Esophagus squamous epithelium (tissue), 5 donors: ENCODE results near the gene CLRN3. TPM values are rescaled to one million over a fixed set of nuclear protein-coding genes. Genes with fewer than 3 reads are reported as not detected.

ENCODE experiments used
- DNase-seq: peaks from one replicate; lab custom pipeline; 2025; lab: John Stamatoyannopoulos, UW
- H3K27ac ChIP-seq, 4 donors: fragments of 200-600 bp; sonication (generic); one replicate each; pipeline ENCODE4 v1.5.1; 2016 to 2019; ENCODE audit warnings: mild to moderate bottlenecking in 1 of 4
- H3K27me3 ChIP-seq, 4 donors: fragments of 200-600 bp; sonication (generic); 1 replicate in 3 of 4; 2 replicates in 1 of 4; pipeline versions ENCODE4 v1.5.1 to v1.6.0; 2017 to 2021; ENCODE audit warnings: antibody characterized with exemption in 1 of 4
- H3K36me3 ChIP-seq, 3 donors: fragments of 200-600 bp; sonication (generic); one replicate each; pipeline ENCODE4 v1.5.1; 2016 to 2019
- H3K4me1 ChIP-seq, 3 donors: fragments of 200-600 bp; sonication (generic); one replicate each; pipeline ENCODE4 v1.5.1; 2017 to 2019
- H3K4me3 ChIP-seq, 4 donors: fragments of 200-600 bp; sonication (generic); 1 replicate in 3 of 4; 2 replicates in 1 of 4; pipeline ENCODE4 v1.5.1; 2016 to 2019; ENCODE audit warnings: mild to moderate bottlenecking in 2 of 4, moderate library complexity in 1 of 4
- H3K9me3 ChIP-seq, 3 donors: fragments of 200-600 bp; sonication (generic); one replicate each; pipeline ENCODE4 v1.5.1; 2016 to 2019
- POLR2A ChIP-seq, 4 donors: fragments of 450-650 bp; IDR thresholded peaks; one replicate each; pipeline ENCODE4 v1.6.1; 2017; ENCODE audit warnings: antibody characterized with exemption in 4 of 4, mild to moderate bottlenecking in 4 of 4, moderate library complexity in 3 of 4
- WGBS, 2 donors: methylation state at CpG; one replicate each; pipeline ENCODE4 v1.1.5; 2018; 5-methylcytosine and 5-hydroxymethylcytosine counted together
- intact Hi-C: fragments of 100-400 bp; cut with DNase I; formaldehyde crosslinking; loops from one replicate; pipeline ENCODE4 v1.15.0; 2022
- total RNA-seq, 4 donors: library from RNA; depleted of rRNA; stranded (reverse); fragments of >200 nt; gene quantifications; one replicate each; pipeline ENCODE4 v1.1.0, GENCODE V29; 2016
- TF ChIP-seq, protein P1 (sequence below), 6 experiments: fragments of 450-650 bp in 4 of 6; fragments of 200-600 bp in 2 of 6; sonication (generic) in 2 of 6; IDR thresholded peaks; one replicate each; pipeline ENCODE4 v1.5.1; 2016 to 2019; ENCODE audit warnings: antibody characterized with exemption in 6 of 6, mild to moderate bottlenecking in 4 of 6, moderate library complexity in 4 of 6
- donor health status: DM: yes; HTN: yes; CAD: no.

CLRN3 gene
- total RNA-seq, 4 donors from 2014 or later = not detected

DNA sequence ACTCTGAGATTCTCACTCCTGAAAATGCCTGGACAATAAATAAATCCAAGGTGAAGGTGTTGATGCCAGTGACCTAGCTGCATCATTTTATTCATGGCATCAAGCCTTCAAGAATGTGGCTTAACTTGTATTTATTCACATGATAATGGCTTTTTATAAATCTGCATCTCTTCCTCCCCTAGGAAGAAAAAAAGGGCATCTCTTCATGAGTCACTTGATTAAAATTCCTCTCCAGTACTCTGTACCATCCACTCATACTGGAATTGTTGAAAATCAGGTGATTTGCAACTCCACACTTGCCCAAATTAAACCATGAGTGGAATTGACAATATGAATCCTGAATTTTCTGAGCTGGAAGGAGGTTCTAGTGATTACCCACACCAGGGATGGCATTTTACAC, 44.3 kb upstream of the CLRN3 start:
- TF ChIP-seq POLR2A (IDR thresholded peaks at IDR 0.05) = no peak
- TF ChIP-seq, protein P1, sequence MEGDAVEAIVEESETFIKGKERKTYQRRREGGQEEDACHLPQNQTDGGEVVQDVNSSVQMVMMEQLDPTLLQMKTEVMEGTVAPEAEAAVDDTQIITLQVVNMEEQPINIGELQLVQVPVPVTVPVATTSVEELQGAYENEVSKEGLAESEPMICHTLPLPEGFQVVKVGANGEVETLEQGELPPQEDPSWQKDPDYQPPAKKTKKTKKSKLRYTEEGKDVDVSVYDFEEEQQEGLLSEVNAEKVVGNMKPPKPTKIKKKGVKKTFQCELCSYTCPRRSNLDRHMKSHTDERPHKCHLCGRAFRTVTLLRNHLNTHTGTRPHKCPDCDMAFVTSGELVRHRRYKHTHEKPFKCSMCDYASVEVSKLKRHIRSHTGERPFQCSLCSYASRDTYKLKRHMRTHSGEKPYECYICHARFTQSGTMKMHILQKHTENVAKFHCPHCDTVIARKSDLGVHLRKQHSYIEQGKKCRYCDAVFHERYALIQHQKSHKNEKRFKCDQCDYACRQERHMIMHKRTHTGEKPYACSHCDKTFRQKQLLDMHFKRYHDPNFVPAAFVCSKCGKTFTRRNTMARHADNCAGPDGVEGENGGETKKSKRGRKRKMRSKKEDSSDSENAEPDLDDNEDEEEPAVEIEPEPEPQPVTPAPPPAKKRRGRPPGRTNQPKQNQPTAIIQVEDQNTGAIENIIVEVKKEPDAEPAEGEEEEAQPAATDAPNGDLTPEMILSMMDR (IDR thresholded peaks at IDR 0.05) = no peak
- no peak overlapping the region for H3K27ac ChIP-seq
- intact Hi-C loops = no loop called here
- H3K4me1 ChIP-seq = no peaks in the 10 kb centered on the region
- no peak overlapping the region for H3K4me3 ChIP-seq
- H3K36me3 ChIP-seq = no peaks in the 10 kb centered on the region
- no peak for DNase-seq
- H3K9me3 ChIP-seq = no peaks in the 10 kb centered on the region
- H3K27me3 ChIP-seq = peaks cover 0 to 24% (median 0%) of the 10 kb centered on the region in 4 donors

DNA sequence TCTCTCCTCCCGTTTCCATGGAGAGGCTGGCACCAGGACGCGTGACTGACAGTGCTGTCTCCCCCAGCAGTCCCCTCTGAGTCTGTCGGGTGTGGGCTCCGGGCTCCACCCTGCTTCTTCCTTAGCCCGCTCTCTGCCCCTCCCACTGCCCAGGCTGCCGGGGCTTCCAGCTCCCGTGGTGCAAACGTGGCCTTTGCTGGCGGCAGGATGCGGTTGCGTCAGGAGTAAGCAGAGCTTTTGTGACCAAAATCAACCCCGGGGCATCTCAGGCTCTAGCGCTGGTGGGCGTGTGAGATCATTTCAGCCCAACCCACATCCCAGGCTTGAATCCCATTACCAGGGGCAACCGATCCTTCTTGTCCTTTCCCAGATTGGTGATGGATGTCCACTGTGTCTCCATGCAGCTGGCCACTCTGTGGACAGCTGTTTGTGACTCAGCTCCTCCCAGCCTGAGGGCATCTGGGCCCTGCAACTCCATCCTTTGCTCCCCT, 42.4 kb upstream of the CLRN3 start:
- 63 to 81% methylated on average over 10 of the region's 16 CpGs for WGBS, 2 donors

DNA sequence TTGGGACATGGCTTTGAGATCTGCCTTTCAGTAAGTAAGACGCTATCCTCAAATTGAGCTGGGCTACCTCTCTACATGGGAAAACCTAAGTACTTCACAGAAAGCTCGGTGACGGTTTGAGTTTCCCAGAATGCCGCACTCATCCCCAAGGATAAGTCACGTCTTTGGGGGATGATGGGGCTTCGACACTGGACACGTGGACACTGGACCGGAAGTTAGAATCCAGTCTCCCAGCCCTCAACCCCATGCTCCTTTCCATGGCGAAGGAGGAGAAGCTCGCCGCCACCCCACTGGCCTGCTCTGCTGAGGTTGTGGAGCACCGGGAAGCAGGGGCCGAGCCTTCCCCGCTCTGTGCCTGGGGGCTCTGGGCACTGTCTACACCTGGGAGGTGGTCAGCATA, 41.6 kb upstream of the CLRN3 start:
- DNase-seq = no peak
- TF ChIP-seq POLR2A (IDR thresholded peaks at IDR 0.05) = no peak
- TF ChIP-seq, protein P1 (IDR thresholded peaks at IDR 0.05) = no peak
- no peak overlapping the region for H3K4me3 ChIP-seq
- no peaks in the 10 kb centered on the region for H3K4me1 ChIP-seq
- H3K27me3 ChIP-seq = peaks cover 0 to 17% (median 0%) of the 10 kb centered on the region in 4 donors
- intact Hi-C loops = no loop called here
- no peak overlapping the region for H3K27ac ChIP-seq
- whole genome bisulfite sequencing, 2 donors = 98% methylated on average over 7 of the region's 14 CpGs; no CpG with 5 or more reads in 1 of the 2 donors
- H3K36me3 ChIP-seq = no peaks in the 10 kb centered on the region
- H3K9me3 ChIP-seq = no peaks in the 10 kb centered on the region

More for the DNA sequence above, 42.4 kb upstream of the CLRN3 start:
- Histone ChIP-seq H3K27me3 (peaks cover 0 to 17% (median 0%) of the 10 kb centered on the region in 4 donors), H3K27ac (no peak overlapping the region), H3K4me1 (no peaks in the 10 kb centered on the region), H3K36me3 (no peaks in the 10 kb centered on the region), H3K4me3 (no peak overlapping the region), H3K9me3 (no peaks in the 10 kb centered on the region)
- TF ChIP-seq, protein P1 (IDR thresholded peaks at IDR 0.05) = no peak
- TF ChIP-seq POLR2A (IDR thresholded peaks at IDR 0.05) = no peak
- DNase-seq = no peak
- intact Hi-C loops = no loop called here

DNA sequence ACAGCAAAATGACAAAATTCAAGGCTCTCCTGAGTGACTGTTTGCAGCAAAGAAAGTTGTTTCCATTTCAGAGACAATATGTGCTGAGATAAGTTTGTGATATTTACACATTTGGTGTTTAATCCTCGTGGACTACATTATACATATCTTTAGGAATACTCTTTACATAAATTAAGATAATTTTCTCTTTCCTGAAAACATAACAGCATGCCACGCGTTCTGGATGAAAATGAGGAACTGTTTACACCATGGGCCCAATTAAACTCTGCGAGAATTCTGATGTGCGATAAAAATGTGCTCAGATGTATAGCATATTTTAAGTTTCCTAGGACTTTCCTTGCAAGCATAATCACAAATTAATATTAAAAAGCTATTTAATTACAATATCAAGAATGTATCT, 40.5 kb upstream of the CLRN3 start:
- Histone ChIP-seq H3K27ac (no peak overlapping the region), H3K4me3 (no peak overlapping the region), H3K27me3 (peaks cover 0 to 13% (median 0%) of the 10 kb centered on the region in 4 donors), H3K9me3 (no peaks in the 10 kb centered on the region), H3K36me3 (no peaks in the 10 kb centered on the region), H3K4me1 (no peaks in the 10 kb centered on the region)
- intact Hi-C loops = no loop called here
- 82 to 84% methylated on average over 5 of the region's 5 CpGs for WGBS, 2 donors
- DNase-seq = no peak
- TF ChIP-seq, protein P1 (IDR thresholded peaks at IDR 0.05) = no peak
- TF ChIP-seq POLR2A (IDR thresholded peaks at IDR 0.05) = no peak

DNA sequence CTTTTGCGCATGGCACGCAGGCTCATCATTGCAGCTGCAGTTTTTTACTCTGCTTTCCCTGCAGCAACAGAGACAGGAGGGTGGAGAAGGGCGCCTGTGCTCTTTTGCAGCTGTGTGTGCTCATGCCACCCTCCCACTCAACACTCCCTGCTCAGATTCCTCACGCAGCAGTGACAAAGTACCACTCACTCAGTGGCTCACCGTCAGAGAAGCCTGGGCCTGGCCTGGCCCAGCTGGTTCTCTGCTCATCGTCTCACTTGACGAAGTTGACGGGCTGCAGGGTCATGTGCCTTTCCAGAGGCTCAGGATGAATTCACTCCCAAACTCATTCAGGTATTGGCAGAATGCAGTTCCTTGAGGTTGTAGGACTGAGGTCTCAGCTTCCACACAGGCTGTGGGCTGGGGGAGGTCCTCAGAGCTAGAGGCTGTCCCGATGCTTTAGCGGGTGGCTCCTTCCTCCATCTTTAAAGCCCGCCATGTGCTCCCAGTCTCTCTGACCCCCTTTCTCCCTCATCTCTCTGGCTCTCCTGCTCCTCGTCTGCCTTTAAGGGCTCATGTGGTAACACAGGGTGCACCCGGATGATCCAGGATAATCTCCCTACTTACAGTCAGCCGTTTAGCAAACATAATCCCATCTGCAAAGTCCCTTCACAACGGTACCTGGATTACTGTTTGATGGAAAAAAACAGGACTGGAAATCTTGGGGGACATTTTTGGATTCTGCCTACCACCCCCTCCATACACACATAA, 40.0 kb upstream of the CLRN3 start:
- no peak for DNase-seq
- TF ChIP-seq POLR2A (IDR thresholded peaks at IDR 0.05) = no peak
- TF ChIP-seq, protein P1 (IDR thresholded peaks at IDR 0.05) = no peak
- intact Hi-C loops = no loop called here
- Histone ChIP-seq H3K27ac (no peak overlapping the region), H3K9me3 (no peaks in the 10 kb centered on the region), H3K27me3 (peaks cover 0 to 10% (median 0%) of the 10 kb centered on the region in 4 donors), H3K4me3 (no peak overlapping the region), H3K36me3 (no peaks in the 10 kb centered on the region), H3K4me1 (no peaks in the 10 kb centered on the region)
- WGBS, 2 donors = 78 to 91% methylated on average over 12 to 15 of the region's 15 CpGs
